PFSK-1 (cell line): ENCODE data around the gene SNCA.

ENCODE experiments used
- FOXP2 ChIP-seq: optimal IDR thresholded peaks from 2 replicates; pipeline ENCODE3; 2011; ENCODE audit warnings: borderline replicate concordance, control low read depth, inconsistent platforms; ENCODE audit not compliant: insufficient read depth; ENCODE audit errors: extremely low read length, extremely low read depth
- POLR2AphosphoS5 ChIP-seq: IDR thresholded peaks from 2 replicates; pipeline ENCODE4 v1.6.1; 2012; ENCODE audit warnings: low read depth, mild to moderate bottlenecking, control low read depth, low read length, moderate library complexity
- SIN3A ChIP-seq: IDR thresholded peaks from 2 replicates; pipeline ENCODE4 v1.6.1; 2012; ENCODE audit warnings: mild to moderate bottlenecking, low read length, moderate library complexity, borderline replicate concordance; ENCODE audit not compliant: insufficient read depth
- TAF1 ChIP-seq: IDR thresholded peaks from 2 replicates; pipeline ENCODE4 v1.6.1; 2012; ENCODE audit warnings: low read length, control low read depth, borderline replicate concordance; ENCODE audit not compliant: insufficient read depth
- TF ChIP-seq, protein P1 (sequence below), 2 experiments: IDR thresholded peaks; 2 replicates each; pipeline versions ENCODE4 v1.6.1 to v1.8.0; 2011 to 2012; ENCODE audit warnings: low read depth in 2 of 2, low read length in 2 of 2, control low read depth in 1 of 2, inconsistent platforms in 1 of 2, mild to moderate bottlenecking in 1 of 2, moderate library complexity in 1 of 2; ENCODE audit not compliant: insufficient read depth in 1 of 2

SNCA gene

DNA sequence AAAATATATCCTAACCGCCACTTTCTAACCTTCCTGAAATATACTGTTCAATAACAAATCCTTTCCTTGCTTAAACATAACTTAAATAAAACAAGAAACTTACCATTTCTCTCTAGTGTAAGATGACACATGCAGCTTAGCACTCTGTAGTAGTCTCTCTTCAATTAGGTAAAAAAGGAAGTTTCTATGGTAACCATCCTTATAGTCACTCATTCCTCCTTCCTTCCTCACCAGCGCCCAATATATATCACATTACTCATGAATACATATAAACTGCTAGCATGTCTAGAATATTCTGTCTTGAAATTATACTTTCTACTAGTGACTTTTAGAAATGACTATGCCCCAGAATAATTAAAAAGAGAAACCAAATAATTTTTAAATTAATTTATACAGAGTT is 112.2 kb downstream of the SNCA start:
- TF ChIP-seq FOXP2, result no peak
- TF ChIP-seq POLR2AphosphoS5, result no peak
- TF ChIP-seq, protein P1, sequence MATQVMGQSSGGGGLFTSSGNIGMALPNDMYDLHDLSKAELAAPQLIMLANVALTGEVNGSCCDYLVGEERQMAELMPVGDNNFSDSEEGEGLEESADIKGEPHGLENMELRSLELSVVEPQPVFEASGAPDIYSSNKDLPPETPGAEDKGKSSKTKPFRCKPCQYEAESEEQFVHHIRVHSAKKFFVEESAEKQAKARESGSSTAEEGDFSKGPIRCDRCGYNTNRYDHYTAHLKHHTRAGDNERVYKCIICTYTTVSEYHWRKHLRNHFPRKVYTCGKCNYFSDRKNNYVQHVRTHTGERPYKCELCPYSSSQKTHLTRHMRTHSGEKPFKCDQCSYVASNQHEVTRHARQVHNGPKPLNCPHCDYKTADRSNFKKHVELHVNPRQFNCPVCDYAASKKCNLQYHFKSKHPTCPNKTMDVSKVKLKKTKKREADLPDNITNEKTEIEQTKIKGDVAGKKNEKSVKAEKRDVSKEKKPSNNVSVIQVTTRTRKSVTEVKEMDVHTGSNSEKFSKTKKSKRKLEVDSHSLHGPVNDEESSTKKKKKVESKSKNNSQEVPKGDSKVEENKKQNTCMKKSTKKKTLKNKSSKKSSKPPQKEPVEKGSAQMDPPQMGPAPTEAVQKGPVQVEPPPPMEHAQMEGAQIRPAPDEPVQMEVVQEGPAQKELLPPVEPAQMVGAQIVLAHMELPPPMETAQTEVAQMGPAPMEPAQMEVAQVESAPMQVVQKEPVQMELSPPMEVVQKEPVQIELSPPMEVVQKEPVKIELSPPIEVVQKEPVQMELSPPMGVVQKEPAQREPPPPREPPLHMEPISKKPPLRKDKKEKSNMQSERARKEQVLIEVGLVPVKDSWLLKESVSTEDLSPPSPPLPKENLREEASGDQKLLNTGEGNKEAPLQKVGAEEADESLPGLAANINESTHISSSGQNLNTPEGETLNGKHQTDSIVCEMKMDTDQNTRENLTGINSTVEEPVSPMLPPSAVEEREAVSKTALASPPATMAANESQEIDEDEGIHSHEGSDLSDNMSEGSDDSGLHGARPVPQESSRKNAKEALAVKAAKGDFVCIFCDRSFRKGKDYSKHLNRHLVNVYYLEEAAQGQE (IDR thresholded peaks at IDR 0.05; ENCODE audit: insufficient read depth in 1 of 2, low read depth in 2 of 2, low read length in 2 of 2), result no peak
- TF ChIP-seq SIN3A, result no peak
- no peak for TF ChIP-seq TAF1

DNA sequence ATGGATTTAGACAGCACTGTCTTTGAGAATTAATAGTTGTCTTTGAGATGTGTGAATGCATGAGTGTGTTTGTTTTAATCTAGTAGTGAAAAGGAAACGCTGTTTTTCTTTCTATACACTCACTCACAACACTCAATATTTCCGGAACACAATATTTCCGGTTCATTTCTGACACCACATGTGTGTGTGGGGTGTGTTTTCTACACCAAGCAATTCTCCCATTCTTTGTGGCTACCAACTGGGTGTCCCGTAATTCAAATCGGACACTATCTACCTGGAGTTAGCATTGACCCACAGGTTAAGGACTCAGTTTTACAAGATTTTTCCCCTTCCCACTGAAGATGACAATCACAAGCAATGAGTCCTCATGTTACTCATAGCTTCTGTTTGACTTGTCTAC is 113.9 kb downstream of the SNCA start:
- TF ChIP-seq, protein P1 (IDR thresholded peaks at IDR 0.05; ENCODE audit: insufficient read depth in 1 of 2, low read depth in 2 of 2, low read length in 2 of 2), result no peak
- TF ChIP-seq POLR2AphosphoS5 (no peak), SIN3A (no peak), TAF1 (no peak), FOXP2 (no peak)

DNA sequence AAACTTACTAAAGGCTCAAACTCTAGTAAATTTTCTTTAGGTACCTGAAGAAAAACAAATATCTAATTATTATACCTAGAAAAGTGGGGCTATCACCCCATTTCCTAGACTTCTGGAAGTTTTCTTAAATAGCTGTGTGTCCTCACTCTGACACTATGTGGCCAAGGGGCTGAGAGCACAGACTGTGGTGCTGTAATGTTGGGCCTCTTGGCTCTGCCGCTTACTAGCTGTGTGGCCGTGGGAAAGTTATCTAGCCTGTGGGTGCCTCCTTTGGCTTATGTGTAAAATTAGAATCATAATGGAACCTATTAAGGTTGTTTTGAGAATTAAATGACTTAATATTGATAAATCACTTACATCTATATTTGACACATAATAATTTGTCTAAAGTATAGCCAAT is 114.4 kb downstream of the SNCA start:
- TF ChIP-seq, protein P1 (IDR thresholded peaks at IDR 0.05; ENCODE audit: insufficient read depth in 1 of 2, low read depth in 2 of 2, low read length in 2 of 2), result no peak
- TF ChIP-seq POLR2AphosphoS5 (no peak), SIN3A (no peak), TAF1 (no peak), FOXP2 (no peak)

DNA sequence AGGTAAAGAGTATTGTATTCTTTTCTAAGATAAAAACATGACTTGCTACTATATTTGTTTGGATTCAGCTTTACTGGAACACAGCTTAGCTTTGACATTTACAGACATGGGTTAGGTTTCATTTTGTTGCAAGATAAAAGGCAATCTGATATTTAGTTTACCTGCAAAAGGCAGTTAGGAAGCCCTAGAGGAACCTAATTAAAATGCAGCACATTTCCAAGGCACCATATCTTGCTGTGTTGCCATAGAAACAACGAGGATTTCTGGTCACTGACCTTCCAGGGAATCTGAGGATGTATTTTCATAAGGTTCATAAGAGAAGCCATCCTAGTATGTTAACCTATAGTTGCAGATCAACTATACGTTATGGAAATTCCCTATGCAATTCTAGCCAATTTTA is 116.0 kb downstream of the SNCA start:
- TF ChIP-seq SIN3A (no peak), TAF1 (no peak), FOXP2 (no peak), POLR2AphosphoS5 (no peak)
- TF ChIP-seq, protein P1 (IDR thresholded peaks at IDR 0.05; ENCODE audit: insufficient read depth in 1 of 2, low read depth in 2 of 2, low read length in 2 of 2), result no peak
